ENCODE measurements around the gene CLDN5.

- TF ChIP-seq CTCF (conservative IDR thresholded peaks at IDR 0.05 in 1 of 2, IDR thresholded peaks at IDR 0.05 in 1 of 2; ENCODE audit: low read depth in 1 of 2, low read length in 2 of 2), result no peak
- TF ChIP-seq EZH2 (IDR thresholded peaks at IDR 0.05; ENCODE audit: low read length, missing control alignments), result no peak
Measured at GRCh38 chr22:19508024-19508776, 16.0 kb downstream of the CLDN5 start.

Data from fibroblast of lung (primary cell).